HUES48 (cell line): ENCODE measurements around the gene SKIDA1.

Experiments
- H3K27ac ChIP-seq: one replicate; pipeline ENCODE4 v1.7.0; 2013; ENCODE audit warnings: low read depth, low read length, inconsistent platforms
- H3K27me3 ChIP-seq: 2 replicates; pipeline ENCODE4 v1.6.1; 2013; ENCODE audit warnings: mild to moderate bottlenecking, low read length; ENCODE audit not compliant: control insufficient read depth, insufficient read depth
- H3K36me3 ChIP-seq: 2 replicates; pipeline ENCODE4 v1.6.1; 2013; ENCODE audit warnings: low read length; ENCODE audit not compliant: control insufficient read depth, insufficient read depth
- H3K4me1 ChIP-seq: 2 replicates; pipeline ENCODE4 v1.6.1; 2013; ENCODE audit warnings: mild to moderate bottlenecking, low read length; ENCODE audit not compliant: control insufficient read depth, insufficient read depth
- H3K4me3 ChIP-seq: 2 replicates; pipeline ENCODE4 v1.5.1; 2013; ENCODE audit warnings: mild to moderate bottlenecking, low read depth, low read length
- H3K9ac ChIP-seq: 2 replicates; pipeline ENCODE4 v1.6.1; 2013; ENCODE audit warnings: mild to moderate bottlenecking, low read depth, low read length, moderate library complexity
- H3K9me3 ChIP-seq: 2 replicates; pipeline ENCODE4 v1.6.1; 2013; ENCODE audit warnings: low read length; ENCODE audit not compliant: control insufficient read depth, insufficient read depth

Gene SKIDA1

GRCh38 chr10:21528236-21529031 is 3.0 kb upstream of the SKIDA1 start:
- Histone ChIP-seq H3K4me3 (peak overlapping the region; percentile 81), H3K4me1 (peaks cover 66% of the 10 kb centered on the region), H3K9me3 (no peaks in the 10 kb centered on the region), H3K9ac (peak overlapping the region; percentile 89), H3K36me3 (no peaks in the 10 kb centered on the region), H3K27ac (peak overlapping the region; percentile 99), H3K27me3 (no peaks in the 10 kb centered on the region)

GRCh38 chr10:21527598-21528235 is 2.2 kb upstream of the SKIDA1 start:
- H3K27me3 ChIP-seq = no peaks in the 10 kb centered on the region
- H3K27ac ChIP-seq = peak overlapping the region; percentile 99
- H3K36me3 ChIP-seq = no peaks in the 10 kb centered on the region
- H3K4me3 ChIP-seq = peak overlapping the region; percentile 81
- peaks cover 66% of the 10 kb centered on the region for H3K4me1 ChIP-seq
- H3K9me3 ChIP-seq = no peaks in the 10 kb centered on the region
- H3K9ac ChIP-seq = peak overlapping the region; percentile 89

GRCh38 chr10:21526860-21527597 is 1.5 kb upstream of the SKIDA1 start:
- H3K36me3 ChIP-seq = no peaks in the 10 kb centered on the region
- H3K27me3 ChIP-seq = no peaks in the 10 kb centered on the region
- no peaks in the 10 kb centered on the region for H3K9me3 ChIP-seq
- H3K27ac ChIP-seq = peak overlapping the region; percentile 99
- peak overlapping the region; percentile 81 for H3K4me3 ChIP-seq
- peak overlapping the region; percentile 89 for H3K9ac ChIP-seq
- peaks cover 65% of the 10 kb centered on the region for H3K4me1 ChIP-seq

- H3K9me3 ChIP-seq = no peaks in the 10 kb centered on the region
- H3K9ac ChIP-seq = peak overlapping the region; percentile 89
- peak overlapping the region; percentile 81 for H3K4me3 ChIP-seq
- peaks cover 65% of the 10 kb centered on the region for H3K4me1 ChIP-seq
- H3K36me3 ChIP-seq = no peaks in the 10 kb centered on the region
- H3K27ac ChIP-seq = peak overlapping the region; percentile 99
- no peaks in the 10 kb centered on the region for H3K27me3 ChIP-seq
These were observed 842 bp upstream of the SKIDA1 start for GRCh38 chr10:21526188-21526859.

- Histone ChIP-seq H3K4me1 (peaks cover 64% of the 10 kb centered on the region), H3K4me3 (peak overlapping the region; percentile 68), H3K27ac (peak overlapping the region; percentile 99), H3K27me3 (peaks cover 14% of the 10 kb centered on the region), H3K9ac (peak overlapping the region; percentile 74), H3K9me3 (no peaks in the 10 kb centered on the region), H3K36me3 (no peaks in the 10 kb centered on the region)
These were observed 736 bp downstream of the SKIDA1 start for GRCh38 chr10:21524526-21525366.

GRCh38 chr10:21524131-21524525 is 1.4 kb downstream of the SKIDA1 start:
- Histone ChIP-seq H3K27ac (peak overlapping the region; percentile 99), H3K4me1 (peaks cover 64% of the 10 kb centered on the region), H3K9me3 (no peaks in the 10 kb centered on the region), H3K9ac (peak overlapping the region; percentile 74), H3K27me3 (peaks cover 20% of the 10 kb centered on the region), H3K4me3 (peak overlapping the region; percentile 68), H3K36me3 (no peaks in the 10 kb centered on the region)

- peak overlapping the region; percentile 99 for H3K27ac ChIP-seq
These were observed 1.9 kb downstream of the SKIDA1 start for GRCh38 chr10:21523557-21524008.

DNA sequence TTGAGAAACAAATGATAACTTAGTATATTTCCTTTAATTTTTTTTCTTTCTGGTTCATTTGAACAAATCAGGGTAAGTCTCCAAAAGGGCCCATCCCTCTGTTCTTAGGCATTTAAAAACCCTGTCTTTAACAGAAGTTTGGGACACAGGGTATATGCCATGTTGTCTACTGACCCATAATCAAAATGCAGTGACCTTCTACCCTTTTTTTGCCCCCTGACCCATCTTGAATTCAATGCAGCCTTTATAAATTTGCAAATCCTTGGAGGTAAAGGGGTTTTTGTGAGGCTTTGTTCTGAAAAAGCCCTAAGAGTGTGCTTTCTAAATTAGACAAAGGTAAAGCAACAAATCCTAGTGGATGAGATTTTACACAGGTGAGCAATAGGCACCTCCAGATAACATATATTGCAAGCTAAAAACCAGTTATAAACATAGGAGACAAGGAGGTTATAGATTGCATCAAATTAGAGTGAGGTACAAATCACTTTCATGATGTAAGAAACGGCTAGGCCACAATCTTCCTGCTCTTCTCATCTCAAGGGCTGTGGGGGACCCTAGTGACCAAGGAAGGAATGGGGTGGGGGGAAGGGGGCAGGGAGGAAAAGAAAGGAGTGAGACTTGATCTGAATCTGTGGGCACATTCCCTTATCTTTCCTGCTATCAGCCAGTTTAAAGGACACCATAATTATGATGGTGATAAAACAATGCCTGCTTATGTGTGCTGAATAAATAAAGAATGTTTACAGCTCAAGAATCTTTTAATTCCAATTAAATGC is 2.7 kb downstream of the SKIDA1 start:
- peak overlapping the region; percentile 99 for H3K27ac ChIP-seq
- 0 out of 2 replicates have a peak overlapping the region, but pooled peaks have one; percentile 7 for H3K4me3 ChIP-seq
- H3K36me3 ChIP-seq = no peaks in the 10 kb centered on the region
- no peak overlapping the region for H3K9ac ChIP-seq
- peaks cover 64% of the 10 kb centered on the region for H3K4me1 ChIP-seq
- peaks cover 32% of the 10 kb centered on the region for H3K27me3 ChIP-seq
- H3K9me3 ChIP-seq = no peaks in the 10 kb centered on the region

More at GRCh38 chr10:21523557-21524008, 1.9 kb downstream of the SKIDA1 start:
- peaks cover 26% of the 10 kb centered on the region for H3K27me3 ChIP-seq
- H3K36me3 ChIP-seq = no peaks in the 10 kb centered on the region
- H3K9ac ChIP-seq = peak overlapping the region; percentile 74; the same call in 1 of the 2 replicates
- H3K9me3 ChIP-seq = no peaks in the 10 kb centered on the region
- peak overlapping the region; percentile 68 for H3K4me3 ChIP-seq
- H3K4me1 ChIP-seq = peaks cover 64% of the 10 kb centered on the region

DNA sequence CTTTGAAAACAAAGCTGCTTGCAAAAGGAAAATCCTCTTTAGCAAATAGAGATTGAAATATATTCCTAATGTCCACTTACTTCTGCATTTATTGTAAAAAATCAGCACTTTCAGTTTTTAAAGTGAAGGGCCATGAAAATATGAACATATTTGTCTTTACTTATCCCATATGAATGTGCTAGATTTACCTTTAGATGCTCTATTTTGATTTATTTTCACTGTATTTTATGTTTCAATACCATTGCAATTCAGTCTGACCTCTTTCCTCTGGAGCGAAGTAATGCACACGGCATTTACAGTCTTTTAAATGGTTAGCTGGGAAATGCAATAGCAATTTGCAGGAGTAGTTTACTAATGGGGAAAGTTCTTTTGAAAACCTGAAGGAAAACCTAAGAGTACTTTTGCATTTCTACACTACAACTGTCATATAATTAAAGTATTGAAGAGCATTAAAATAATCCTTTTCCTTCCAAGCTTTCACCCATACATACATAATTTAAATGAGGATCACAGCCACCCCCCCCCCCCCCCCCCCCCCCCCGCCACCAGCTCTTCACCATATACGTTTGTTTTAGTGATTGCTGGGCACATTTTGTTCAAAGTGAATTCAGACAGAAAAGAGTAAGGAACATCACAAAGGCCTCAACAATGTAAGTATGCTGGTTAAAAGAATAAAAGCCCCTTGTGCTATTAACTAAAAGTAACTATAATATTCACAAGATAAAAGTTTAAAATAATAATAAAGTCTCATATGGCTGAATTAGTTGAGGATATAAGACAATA is 3.5 kb downstream of the SKIDA1 start:
- peak overlapping the region; percentile 99 for H3K27ac ChIP-seq
- H3K4me1 ChIP-seq = peaks cover 65% of the 10 kb centered on the region
- no peaks in the 10 kb centered on the region for H3K9me3 ChIP-seq
- H3K4me3 ChIP-seq = peak overlapping the region; percentile 7; the same call in 1 of the 2 replicates
- H3K36me3 ChIP-seq = no peaks in the 10 kb centered on the region
- no peak overlapping the region for H3K9ac ChIP-seq
- H3K27me3 ChIP-seq = peaks cover 37% of the 10 kb centered on the region
